GM12873 (cell line): ENCODE results near the gene CRIP3.

Experiments
- CTCF ChIP-seq: IDR thresholded peaks from 2 replicates; pipeline ENCODE4 v1.5.1; 2012; ENCODE audit warnings: low read depth, mild to moderate bottlenecking, moderate library complexity, low read length, control low read depth; ENCODE audit not compliant: insufficient read depth; ENCODE audit errors: missing control alignments

CRIP3 gene

DNA sequence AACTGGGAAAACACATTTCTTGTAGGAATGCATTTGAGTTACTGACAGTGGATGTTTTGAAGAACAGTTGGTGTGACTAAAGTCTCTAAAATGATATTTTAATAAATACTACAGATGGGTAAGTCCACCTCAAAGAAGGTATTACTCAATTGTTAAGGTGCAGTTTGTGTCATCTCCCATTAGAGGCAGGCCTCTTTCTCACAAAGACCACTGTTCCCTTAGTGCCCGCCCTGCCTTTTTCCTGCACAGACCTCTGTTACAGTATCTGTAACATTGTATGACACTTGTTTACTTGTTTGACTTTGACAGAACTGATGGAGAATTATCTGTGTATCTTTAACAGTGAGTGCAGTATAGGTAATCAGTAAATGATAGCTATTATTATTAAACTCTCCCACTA is 5.2 kb upstream of the CRIP3 start:
- TF ChIP-seq CTCF: no peak

- TF ChIP-seq CTCF: no peak
Observed at GRCh38 chr6:43311666-43312065, 3.0 kb upstream of the CRIP3 start.

DNA sequence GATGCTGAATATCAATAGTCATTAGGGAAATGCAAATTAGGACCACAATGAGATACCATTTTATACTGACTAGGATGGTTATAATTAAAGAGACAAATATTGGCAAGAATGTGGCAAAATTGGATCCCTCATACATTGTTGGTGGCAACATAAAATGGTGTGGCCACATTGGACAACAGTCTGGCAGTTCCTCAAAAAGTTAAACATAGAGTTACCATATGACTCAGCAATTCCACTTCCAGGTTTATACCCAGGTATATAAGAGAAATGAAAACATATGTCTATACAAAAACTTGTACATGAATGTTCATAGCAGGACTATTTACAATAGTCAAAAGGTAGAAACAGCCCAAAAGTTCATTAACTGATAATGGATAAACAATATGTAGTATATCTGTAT is 2.0 kb upstream of the CRIP3 start:
- no peak for TF ChIP-seq CTCF

DNA sequence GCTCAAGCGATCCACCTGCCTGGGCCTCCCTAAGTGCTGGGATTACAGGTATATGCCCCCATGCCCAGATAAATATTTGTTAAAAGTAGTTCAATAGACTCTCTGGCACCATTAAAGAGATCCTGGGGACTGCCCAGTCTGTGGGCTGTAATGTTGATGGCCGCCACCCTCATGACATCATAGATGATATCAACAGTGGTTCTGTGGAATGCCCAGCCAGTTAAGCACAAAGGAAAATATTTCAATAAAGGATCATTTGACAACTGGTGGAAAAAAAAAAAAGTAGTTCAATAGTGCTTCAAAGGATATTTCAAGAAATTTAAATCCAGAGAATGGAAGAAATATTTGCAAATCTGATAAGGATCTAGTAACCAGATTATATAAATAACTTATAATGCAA is 1.5 kb upstream of the CRIP3 start:
- no peak for TF ChIP-seq CTCF

- no peak for TF ChIP-seq CTCF
Observed at GRCh38 chr6:43308990-43309477, 408 bp upstream of the CRIP3 start.

- TF ChIP-seq CTCF: no peak
Observed at GRCh38 chr6:43307451-43308100, 1.1 kb downstream of the CRIP3 start.

- TF ChIP-seq CTCF: no peak
Observed at GRCh38 chr6:43306086-43306485, 2.5 kb downstream of the CRIP3 start.
